ENCODE results near the gene PRPF18. TPM values are rescaled to one million over a fixed set of nuclear protein-coding genes. Genes with fewer than 3 reads are reported as not detected.

The PRPF18 gene
- total RNA-seq, 1 donor from 2014 or later = 26.1 TPM

- Mint-ChIP-seq H3K9me3 (no peaks in the 10 kb centered on the region), H3K27me3 (peaks cover under 1% of the 10 kb centered on the region), H3K4me1 (no peaks in the 10 kb centered on the region), H3K36me3 (ENCODE audit: low read depth) (no peaks in the 10 kb centered on the region), H3K27ac (no peak overlapping the region), H3K4me3 (no peak overlapping the region)
- POLR2A ChIA-PET = no interaction called here
- TF ChIP-seq, protein P1, sequence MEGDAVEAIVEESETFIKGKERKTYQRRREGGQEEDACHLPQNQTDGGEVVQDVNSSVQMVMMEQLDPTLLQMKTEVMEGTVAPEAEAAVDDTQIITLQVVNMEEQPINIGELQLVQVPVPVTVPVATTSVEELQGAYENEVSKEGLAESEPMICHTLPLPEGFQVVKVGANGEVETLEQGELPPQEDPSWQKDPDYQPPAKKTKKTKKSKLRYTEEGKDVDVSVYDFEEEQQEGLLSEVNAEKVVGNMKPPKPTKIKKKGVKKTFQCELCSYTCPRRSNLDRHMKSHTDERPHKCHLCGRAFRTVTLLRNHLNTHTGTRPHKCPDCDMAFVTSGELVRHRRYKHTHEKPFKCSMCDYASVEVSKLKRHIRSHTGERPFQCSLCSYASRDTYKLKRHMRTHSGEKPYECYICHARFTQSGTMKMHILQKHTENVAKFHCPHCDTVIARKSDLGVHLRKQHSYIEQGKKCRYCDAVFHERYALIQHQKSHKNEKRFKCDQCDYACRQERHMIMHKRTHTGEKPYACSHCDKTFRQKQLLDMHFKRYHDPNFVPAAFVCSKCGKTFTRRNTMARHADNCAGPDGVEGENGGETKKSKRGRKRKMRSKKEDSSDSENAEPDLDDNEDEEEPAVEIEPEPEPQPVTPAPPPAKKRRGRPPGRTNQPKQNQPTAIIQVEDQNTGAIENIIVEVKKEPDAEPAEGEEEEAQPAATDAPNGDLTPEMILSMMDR (IDR thresholded peaks at IDR 0.05) = no peak
- CTCF ChIA-PET = no interaction called here
- intact Hi-C loops (cut with micrococcal nuclease) = no loop called here
- ATAC-seq (ENCODE audit: low read depth) = no peak
- no peak for DNase-seq
Measured at GRCh38 chr10:13671904-13672303, 85.1 kb downstream of the PRPF18 start.

DNA sequence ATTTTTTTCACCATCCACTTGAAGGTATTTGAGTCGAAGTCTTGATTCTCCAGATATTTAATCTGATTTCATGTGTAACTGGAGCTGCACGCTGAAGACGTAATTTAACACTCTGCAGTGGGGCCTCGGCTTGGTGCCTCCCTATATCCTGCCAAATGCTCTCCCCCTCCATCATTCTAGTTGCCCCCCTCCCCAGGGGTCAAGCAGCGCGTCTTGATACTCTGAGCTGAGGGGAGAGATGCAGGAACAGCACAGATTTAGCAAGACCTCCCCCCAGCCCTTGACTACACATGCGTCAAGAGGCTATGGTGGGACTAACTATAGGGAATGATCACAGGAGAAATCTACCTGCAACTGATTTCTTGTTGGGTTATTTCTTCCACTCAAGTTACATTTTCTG, 85.8 kb downstream of the PRPF18 start:
- Mint-ChIP-seq H3K4me1 (no peaks in the 10 kb centered on the region), H3K4me3 (no peak overlapping the region), H3K36me3 (ENCODE audit: low read depth) (no peaks in the 10 kb centered on the region), H3K27ac (no peak overlapping the region), H3K27me3 (peaks cover 2% of the 10 kb centered on the region), H3K9me3 (no peaks in the 10 kb centered on the region)
- DNase-seq = no peak
- ATAC-seq (ENCODE audit: low read depth) = no peak
- intact Hi-C loops (cut with micrococcal nuclease) = no loop called here
- TF ChIP-seq, protein P1 (IDR thresholded peaks at IDR 0.05) = no peak
- ChIA-PET POLR2A (no interaction called here), CTCF (no interaction called here)

GRCh38 chr10:13673156-13673555, 86.4 kb downstream of the PRPF18 start:
- H3K27ac Mint-ChIP-seq = no peak overlapping the region
- no peak overlapping the region for H3K4me3 Mint-ChIP-seq
- DNase-seq (no peak), ATAC-seq (ENCODE audit: low read depth) (no peak)
- no peaks in the 10 kb centered on the region for H3K9me3 Mint-ChIP-seq
- intact Hi-C loops (cut with micrococcal nuclease) = no loop called here
- peaks cover 2% of the 10 kb centered on the region for H3K27me3 Mint-ChIP-seq
- CTCF ChIA-PET = no interaction called here
- no peaks in the 10 kb centered on the region for H3K36me3 Mint-ChIP-seq (ENCODE audit: low read depth)
- POLR2A ChIA-PET = no interaction called here
- TF ChIP-seq, protein P1 (IDR thresholded peaks at IDR 0.05) = no peak
- no peaks in the 10 kb centered on the region for H3K4me1 Mint-ChIP-seq

GRCh38 chr10:13674645-13675588, 88.2 kb downstream of the PRPF18 start:
- ChIA-PET CTCF (no interaction called here), POLR2A (no interaction called here)
- TF ChIP-seq, protein P1 (IDR thresholded peaks at IDR 0.05) = no peak

GRCh38 chr10:13678101-13678843, 91.5 kb downstream of the PRPF18 start:
- intact Hi-C loops (cut with micrococcal nuclease) = no loop called here
- ChIA-PET CTCF (no interaction called here), POLR2A (no interaction called here)
- Mint-ChIP-seq H3K36me3 (ENCODE audit: low read depth) (no peaks in the 10 kb centered on the region), H3K27ac (no peak overlapping the region), H3K27me3 (peaks cover 10% of the 10 kb centered on the region), H3K4me1 (no peaks in the 10 kb centered on the region), H3K9me3 (no peaks in the 10 kb centered on the region), H3K4me3 (no peak overlapping the region)
- TF ChIP-seq, protein P1 (IDR thresholded peaks at IDR 0.05) = no peak
- no peak for ATAC-seq (ENCODE audit: low read depth)
- DNase-seq = no peak

More at GRCh38 chr10:13674645-13675588, 88.2 kb downstream of the PRPF18 start:
- Mint-ChIP-seq H3K36me3 (ENCODE audit: low read depth) (no peaks in the 10 kb centered on the region), H3K4me3 (no peak overlapping the region), H3K4me1 (no peaks in the 10 kb centered on the region), H3K27me3 (peaks cover 9% of the 10 kb centered on the region), H3K27ac (no peak overlapping the region), H3K9me3 (no peaks in the 10 kb centered on the region)
- no peak for ATAC-seq (ENCODE audit: low read depth)
- no peak for DNase-seq
- intact Hi-C loops (cut with micrococcal nuclease) = no loop called here
